Measurements from ENCODE around the gene DIS3L2. TPM values are rescaled to one million over a fixed set of nuclear protein-coding genes. Genes with fewer than 3 reads are reported as not detected.

Gene DIS3L2
- total RNA-seq, 1 donor from 2014 or later = 32.2 TPM

DNA sequence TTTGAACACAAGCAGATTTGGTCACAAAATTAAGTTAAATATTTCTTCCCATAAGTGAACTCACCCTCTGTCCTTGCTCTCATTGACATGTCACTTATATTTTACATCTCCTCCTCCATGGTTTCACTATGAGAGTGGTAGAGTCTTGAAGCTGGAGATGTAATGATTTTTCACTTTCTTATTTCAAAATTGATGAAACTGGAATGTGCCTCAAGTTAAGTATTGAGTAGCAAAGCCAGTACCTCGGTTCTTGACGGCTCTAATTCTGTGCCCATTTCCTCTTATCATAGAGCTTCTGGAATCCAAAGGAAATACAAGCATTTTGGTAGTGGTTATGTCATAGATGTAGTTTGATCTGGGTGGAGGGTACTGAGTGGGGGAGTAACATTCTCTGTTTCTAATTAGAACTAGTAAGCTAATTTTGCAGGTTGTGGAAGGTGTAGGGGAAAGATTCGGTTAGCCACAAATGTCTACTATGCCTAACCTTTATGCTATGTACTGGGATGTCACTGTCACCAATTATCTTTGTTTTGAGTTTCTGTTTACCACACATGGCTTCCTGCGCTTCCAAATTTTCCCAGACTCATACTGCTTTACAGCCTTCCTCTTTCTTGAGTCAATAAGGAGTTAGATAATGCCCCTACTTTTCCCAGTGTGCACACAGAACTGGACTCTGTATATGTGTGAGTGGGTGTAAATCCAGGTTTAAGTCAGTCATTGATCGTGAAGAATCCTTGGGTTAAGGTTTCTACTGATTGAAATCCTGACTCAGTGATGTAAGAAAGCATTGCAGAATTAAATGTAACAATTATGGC, 96.8 kb downstream of the DIS3L2 start:
- Histone ChIP-seq H3K4me1 (peaks cover 5% of the 10 kb centered on the region), H3K27me3 (no peaks in the 10 kb centered on the region), H3K27ac (no peak overlapping the region), H3K36me3 (no peaks in the 10 kb centered on the region), H3K4me3 (no peak overlapping the region), H3K9me3 (no peaks in the 10 kb centered on the region)
- DNase-seq (ENCODE audit: extremely low spot score in 2 of 2) = no peak
- no peak for TF ChIP-seq POLR2A (IDR thresholded peaks at IDR 0.05)
- TF ChIP-seq POLR2AphosphoS5 (IDR thresholded peaks at IDR 0.05; ENCODE audit: insufficient read depth in 1 of 2, low read depth in 1 of 2) = no peak
- TF ChIP-seq, protein P1, sequence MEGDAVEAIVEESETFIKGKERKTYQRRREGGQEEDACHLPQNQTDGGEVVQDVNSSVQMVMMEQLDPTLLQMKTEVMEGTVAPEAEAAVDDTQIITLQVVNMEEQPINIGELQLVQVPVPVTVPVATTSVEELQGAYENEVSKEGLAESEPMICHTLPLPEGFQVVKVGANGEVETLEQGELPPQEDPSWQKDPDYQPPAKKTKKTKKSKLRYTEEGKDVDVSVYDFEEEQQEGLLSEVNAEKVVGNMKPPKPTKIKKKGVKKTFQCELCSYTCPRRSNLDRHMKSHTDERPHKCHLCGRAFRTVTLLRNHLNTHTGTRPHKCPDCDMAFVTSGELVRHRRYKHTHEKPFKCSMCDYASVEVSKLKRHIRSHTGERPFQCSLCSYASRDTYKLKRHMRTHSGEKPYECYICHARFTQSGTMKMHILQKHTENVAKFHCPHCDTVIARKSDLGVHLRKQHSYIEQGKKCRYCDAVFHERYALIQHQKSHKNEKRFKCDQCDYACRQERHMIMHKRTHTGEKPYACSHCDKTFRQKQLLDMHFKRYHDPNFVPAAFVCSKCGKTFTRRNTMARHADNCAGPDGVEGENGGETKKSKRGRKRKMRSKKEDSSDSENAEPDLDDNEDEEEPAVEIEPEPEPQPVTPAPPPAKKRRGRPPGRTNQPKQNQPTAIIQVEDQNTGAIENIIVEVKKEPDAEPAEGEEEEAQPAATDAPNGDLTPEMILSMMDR (IDR thresholded peaks at IDR 0.05) = no peak
- intact Hi-C loops (cut with DNase I) = no loop called here

- no peaks in the 10 kb centered on the region for H3K36me3 ChIP-seq
- H3K27me3 ChIP-seq = no peaks in the 10 kb centered on the region
- intact Hi-C loops (cut with DNase I) = no loop called here
- peaks cover 5% of the 10 kb centered on the region for H3K4me1 ChIP-seq
- TF ChIP-seq POLR2A (IDR thresholded peaks at IDR 0.05) (no peak), POLR2AphosphoS5 (IDR thresholded peaks at IDR 0.05; ENCODE audit: insufficient read depth in 1 of 2, low read depth in 1 of 2) (no peak)
- TF ChIP-seq, protein P1 (IDR thresholded peaks at IDR 0.05) = no peak
- DNase-seq (ENCODE audit: extremely low spot score in 2 of 2) = no peak
- H3K27ac ChIP-seq = no peak overlapping the region
- no peaks in the 10 kb centered on the region for H3K9me3 ChIP-seq
- H3K4me3 ChIP-seq = no peak overlapping the region
These were observed 97.4 kb downstream of the DIS3L2 start for GRCh38 chr2:232058931-232059330.

GRCh38 chr2:232061265-232061664, 99.8 kb downstream of the DIS3L2 start:
- Histone ChIP-seq H3K27me3 (no peaks in the 10 kb centered on the region), H3K4me3 (no peak overlapping the region), H3K4me1 (peaks cover 5% of the 10 kb centered on the region), H3K9me3 (no peaks in the 10 kb centered on the region), H3K36me3 (no peaks in the 10 kb centered on the region), H3K27ac (no peak overlapping the region)
- no peak for DNase-seq (ENCODE audit: extremely low spot score in 2 of 2)
- intact Hi-C loops (cut with DNase I) = no loop called here
- TF ChIP-seq, protein P1 (IDR thresholded peaks at IDR 0.05) = no peak
- TF ChIP-seq POLR2AphosphoS5 (IDR thresholded peaks at IDR 0.05; ENCODE audit: insufficient read depth in 1 of 2, low read depth in 1 of 2) (no peak), POLR2A (IDR thresholded peaks at IDR 0.05) (no peak)

DNA sequence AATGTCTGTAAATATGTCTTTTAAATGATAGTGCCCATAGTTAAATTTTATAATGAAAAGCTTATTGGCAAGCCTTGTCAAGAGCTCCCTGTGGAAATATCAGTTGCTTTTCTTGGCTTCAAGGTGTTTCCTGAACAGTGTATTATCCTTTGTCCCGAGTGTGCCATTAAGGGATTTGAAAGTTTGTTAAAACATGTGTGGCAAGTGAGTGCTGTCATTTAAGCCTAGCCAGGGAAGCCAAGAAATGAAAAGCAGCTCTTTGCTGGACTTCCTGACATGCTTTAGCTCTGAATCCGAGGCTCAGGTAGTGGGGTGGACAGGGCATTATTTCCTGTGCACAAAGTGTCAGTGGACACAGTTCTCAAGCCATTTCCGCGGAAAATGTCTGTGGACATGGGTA, 111.5 kb downstream of the DIS3L2 start:
- H3K9me3 ChIP-seq = no peaks in the 10 kb centered on the region
- no peak overlapping the region for H3K4me3 ChIP-seq
- DNase-seq (ENCODE audit: extremely low spot score in 2 of 2) = no peak
- TF ChIP-seq, protein P1 (IDR thresholded peaks at IDR 0.05) = no peak
- peak in 1 of 2 donors; percentile 25 for TF ChIP-seq POLR2AphosphoS5 (IDR thresholded peaks at IDR 0.05; ENCODE audit: insufficient read depth in 1 of 2, low read depth in 1 of 2)
- H3K36me3 ChIP-seq = no peaks in the 10 kb centered on the region
- intact Hi-C loops (cut with DNase I) = no loop called here
- H3K27me3 ChIP-seq = no peaks in the 10 kb centered on the region
- no peak overlapping the region for H3K27ac ChIP-seq
- peaks cover 7% of the 10 kb centered on the region for H3K4me1 ChIP-seq

- no peaks in the 10 kb centered on the region for H3K9me3 ChIP-seq
- no peak overlapping the region for H3K27ac ChIP-seq
- H3K4me1 ChIP-seq = peaks cover 7% of the 10 kb centered on the region
- H3K27me3 ChIP-seq = no peaks in the 10 kb centered on the region
- no peak overlapping the region for H3K4me3 ChIP-seq
- DNase-seq (ENCODE audit: extremely low spot score in 2 of 2) = no peak
- intact Hi-C loops (cut with DNase I) = no loop called here
- TF ChIP-seq, protein P1 (IDR thresholded peaks at IDR 0.05) = no peak
- TF ChIP-seq POLR2A (IDR thresholded peaks at IDR 0.05) (no peak), POLR2AphosphoS5 (IDR thresholded peaks at IDR 0.05; ENCODE audit: insufficient read depth in 1 of 2, low read depth in 1 of 2) (no peak)
- no peaks in the 10 kb centered on the region for H3K36me3 ChIP-seq
These were observed 112.2 kb downstream of the DIS3L2 start for GRCh38 chr2:232073699-232074098.
